ENCODE results near the gene GM2A.
"Not testable (repeated sequence)": the region's sequence is repeated elsewhere in the genome, so short reads cannot be mapped to it uniquely, and the experiment has no call there.

Gene GM2A

DNA sequence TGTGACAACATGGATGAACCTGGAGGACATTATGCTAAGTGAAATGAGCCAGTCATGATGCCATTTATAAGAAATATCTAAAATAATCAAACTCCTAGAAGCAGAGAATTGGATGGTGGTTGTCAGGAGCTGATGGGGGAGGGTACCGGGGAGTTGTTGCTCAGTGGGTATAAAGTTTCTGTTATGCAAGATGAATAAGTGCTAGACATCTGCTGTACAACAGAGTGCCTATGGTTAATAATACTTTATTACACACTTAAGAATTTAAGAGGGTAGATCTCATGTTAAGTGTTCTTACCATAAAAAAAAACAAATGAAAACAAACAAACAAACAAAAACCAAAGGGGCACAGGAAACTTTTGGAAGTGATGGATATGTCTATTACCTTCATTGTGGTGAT lies 16.1 kb upstream of the GM2A start:
- H3K4me1 ChIP-seq: peaks cover 0 to 31% (median 6%) of the 10 kb centered on the region in 4 donors
- no peaks in the 10 kb centered on the region for H3K27me3 ChIP-seq
- no peak overlapping the region for H3K4me3 ChIP-seq
- intact Hi-C loops (cut with DNase I; ENCODE audit: low total_unique reads): loop anchor here (5.0 kb wide), 1 partner anchor 110 kb away; no protein-coding TSS in a partner anchor
- TF ChIP-seq CTCF (IDR thresholded peaks at IDR 0.05): no peak
- no peaks in the 10 kb centered on the region for H3K9me3 ChIP-seq
- no peak for DNase-seq
- H3K27ac ChIP-seq: no peak overlapping the region
- no peaks in the 10 kb centered on the region for H3K36me3 ChIP-seq

DNA sequence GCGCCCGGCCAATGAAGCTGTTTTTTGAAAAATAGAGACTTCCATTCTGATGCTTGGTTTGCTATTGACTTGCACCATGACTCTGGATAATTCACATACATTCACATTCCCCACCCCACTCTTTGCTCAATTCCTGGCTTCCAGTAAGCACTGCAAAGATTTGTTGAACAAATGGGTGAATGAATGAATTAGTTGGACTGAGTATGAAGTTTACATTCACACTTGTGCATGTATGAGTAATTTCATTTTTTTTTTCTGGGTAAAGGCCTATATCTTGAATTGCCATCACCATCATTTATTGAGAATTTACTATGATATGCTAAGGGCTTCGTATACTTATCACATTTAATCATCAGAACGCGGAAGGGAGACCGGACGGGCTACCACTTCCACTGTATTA lies 15.3 kb upstream of the GM2A start:
- H3K4me1 ChIP-seq: peaks cover 0 to 31% (median 6%) of the 10 kb centered on the region in 4 donors
- peak overlapping the region in 1 of 2 donors; percentile 34 for H3K4me3 ChIP-seq
- peak overlapping the region; percentile 58 to 85 for H3K27ac ChIP-seq
- intact Hi-C loops (cut with DNase I; ENCODE audit: low total_unique reads): loop anchor here (5.0 kb wide), 1 partner anchor 110 kb away; no protein-coding TSS in a partner anchor
- no peaks in the 10 kb centered on the region for H3K36me3 ChIP-seq
- no peak for TF ChIP-seq CTCF (IDR thresholded peaks at IDR 0.05)
- no peaks in the 10 kb centered on the region for H3K9me3 ChIP-seq
- no peak for DNase-seq
- H3K27me3 ChIP-seq: no peaks in the 10 kb centered on the region

GRCh38 chr5:151238303-151238741 lies 14.7 kb upstream of the GM2A start:
- intact Hi-C loops (cut with DNase I; ENCODE audit: low total_unique reads): loop anchor here (5.0 kb wide), 1 partner anchor 111 kb away; no protein-coding TSS in a partner anchor
- peaks cover 0 to 31% (median 6%) of the 10 kb centered on the region in 4 donors for H3K4me1 ChIP-seq
- no peak for TF ChIP-seq CTCF (IDR thresholded peaks at IDR 0.05)
- no peaks in the 10 kb centered on the region for H3K27me3 ChIP-seq
- peak in 1 of 2 donors; percentile 77 for DNase-seq
- H3K27ac ChIP-seq: peak overlapping the region; percentile 58 to 85
- no peaks in the 10 kb centered on the region for H3K9me3 ChIP-seq
- H3K4me3 ChIP-seq: peak overlapping the region; percentile 34 to 40
- H3K36me3 ChIP-seq: no peaks in the 10 kb centered on the region

GRCh38 chr5:151239237-151239861 lies 13.6 kb upstream of the GM2A start:
- H3K4me3 ChIP-seq: peak overlapping the region; percentile 34 to 40
- H3K4me1 ChIP-seq: peaks cover 0 to 29% (median 4%) of the 10 kb centered on the region in 4 donors
- intact Hi-C loops (cut with DNase I; ENCODE audit: low total_unique reads): loop anchor here (5.0 kb wide), 1 partner anchor 112 kb away; no protein-coding TSS in a partner anchor
- peak overlapping the region; percentile 58 to 85 for H3K27ac ChIP-seq
- no peaks in the 10 kb centered on the region for H3K36me3 ChIP-seq
- H3K9me3 ChIP-seq: no peaks in the 10 kb centered on the region
- peak; percentile 67 to 70 for TF ChIP-seq CTCF (IDR thresholded peaks at IDR 0.05)
- H3K27me3 ChIP-seq: no peaks in the 10 kb centered on the region
- peak; percentile 65 to 82 for DNase-seq

DNA sequence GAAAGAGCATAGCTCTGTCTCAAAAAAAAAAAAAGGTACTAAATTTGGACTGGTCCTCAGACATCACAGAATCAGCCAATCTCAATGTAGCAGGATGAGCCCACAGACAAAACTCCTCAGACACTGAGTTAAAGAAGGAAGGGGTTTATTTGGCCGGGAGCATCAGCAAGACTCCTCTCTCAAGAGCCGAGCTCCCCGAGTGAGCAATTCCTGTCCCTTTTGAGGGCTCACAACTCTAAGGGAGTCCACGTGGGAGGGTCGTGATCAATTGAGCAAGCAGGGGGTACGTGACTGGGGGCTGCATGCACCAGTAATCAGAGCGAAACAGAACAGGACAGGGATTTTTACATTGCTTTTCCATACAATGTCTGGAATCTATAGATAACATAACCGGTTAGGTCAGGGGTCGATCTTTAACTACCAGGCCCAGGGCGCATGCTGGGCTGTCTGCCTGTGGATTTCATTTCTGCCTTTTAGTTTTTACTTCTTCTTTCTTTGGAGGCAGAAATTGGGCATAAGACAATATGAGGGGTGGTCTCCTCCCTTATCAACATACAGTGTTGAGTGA lies 12.6 kb upstream of the GM2A start:
- not testable (repeated sequence) for H3K9me3 ChIP-seq, H3K4me3 ChIP-seq, H3K36me3 ChIP-seq, H3K27ac ChIP-seq, DNase-seq, H3K27me3 ChIP-seq
- intact Hi-C loops (cut with DNase I; ENCODE audit: low total_unique reads): loop anchor here (5.0 kb wide), 1 partner anchor 73 kb away; no protein-coding TSS in a partner anchor
- H3K4me1 ChIP-seq: peaks cover 0 to 19% (median 0%) of the 10 kb centered on the region in 4 donors

Data from tibial artery (tissue), 4 donors.